Measurements from ENCODE around the gene SLCO2B1. TPM values are rescaled to one million over a fixed set of nuclear protein-coding genes. Genes with fewer than 3 reads are reported as not detected.

The SLCO2B1 gene
- total RNA-seq, 1 donor from 2014 or later, result not detected

DNA sequence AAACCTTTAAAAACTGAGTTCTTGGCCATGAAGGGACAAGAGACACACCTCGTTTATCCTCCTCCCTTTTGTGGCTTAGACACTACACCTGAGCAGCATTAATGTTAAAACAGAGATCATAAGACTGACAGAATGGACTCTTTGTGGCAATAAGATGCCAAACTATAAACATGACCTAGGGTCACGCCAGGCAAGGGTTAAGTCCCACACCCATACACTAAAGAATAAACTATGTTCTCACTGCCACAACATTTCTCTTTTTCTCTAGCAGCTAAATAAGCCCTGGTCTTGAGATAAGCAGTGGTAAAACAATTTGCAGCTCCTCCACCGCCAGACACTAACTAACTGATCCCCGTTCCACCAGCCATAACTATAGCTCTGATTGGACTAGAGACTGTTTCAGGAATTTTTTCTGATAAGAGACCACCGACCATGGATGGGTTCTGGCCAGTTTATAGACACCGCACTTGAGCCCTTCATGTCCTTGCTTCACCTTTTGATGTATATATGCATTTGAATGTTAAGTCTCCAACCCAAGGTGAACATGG is 4.9 kb upstream of the SLCO2B1 start:
- Mint-ChIP-seq H3K36me3 (no peaks in the 10 kb centered on the region), H3K4me3 (no peak overlapping the region), H3K27me3 (ENCODE audit: low read depth) (peaks cover 18% of the 10 kb centered on the region), H3K27ac (no peak overlapping the region), H3K4me1 (peaks cover 13% of the 10 kb centered on the region), H3K9me3 (no peaks in the 10 kb centered on the region)
- no peak for TF ChIP-seq CTCF (IDR thresholded peaks at IDR 0.05; ENCODE audit: unreplicated experiment)
- no peak for DNase-seq (ENCODE audit: low spot score in 2 of 2, unreplicated experiment in 2 of 2)

DNA sequence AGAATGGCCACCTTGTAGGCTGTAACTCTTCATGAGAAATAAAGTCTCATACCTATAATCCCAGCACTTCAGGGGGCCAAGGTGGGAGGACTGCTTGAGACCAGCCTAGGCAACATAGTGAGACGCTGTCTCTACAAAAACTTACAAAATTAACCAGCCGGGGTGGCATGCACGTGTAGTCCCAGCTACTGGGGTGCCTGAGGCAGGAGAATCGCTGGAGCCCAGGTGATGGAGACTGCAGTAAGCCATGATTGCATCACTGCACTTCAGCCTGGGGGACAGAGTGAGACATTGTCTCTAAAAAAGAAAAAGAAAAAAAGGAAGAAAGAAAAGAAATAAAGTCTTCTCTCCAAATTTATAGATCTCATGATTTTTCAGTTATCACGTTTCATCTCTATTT is 4.2 kb upstream of the SLCO2B1 start:
- no peak for TF ChIP-seq CTCF (IDR thresholded peaks at IDR 0.05; ENCODE audit: unreplicated experiment)
- H3K4me1 Mint-ChIP-seq, result peaks cover 13% of the 10 kb centered on the region
- DNase-seq (ENCODE audit: low spot score in 2 of 2, unreplicated experiment in 2 of 2), result no peak
- H3K27me3 Mint-ChIP-seq (ENCODE audit: low read depth), result peaks cover 13% of the 10 kb centered on the region
- H3K9me3 Mint-ChIP-seq, result no peaks in the 10 kb centered on the region
- H3K4me3 Mint-ChIP-seq, result no peak overlapping the region
- H3K27ac Mint-ChIP-seq, result no peak overlapping the region
- no peaks in the 10 kb centered on the region for H3K36me3 Mint-ChIP-seq

DNA sequence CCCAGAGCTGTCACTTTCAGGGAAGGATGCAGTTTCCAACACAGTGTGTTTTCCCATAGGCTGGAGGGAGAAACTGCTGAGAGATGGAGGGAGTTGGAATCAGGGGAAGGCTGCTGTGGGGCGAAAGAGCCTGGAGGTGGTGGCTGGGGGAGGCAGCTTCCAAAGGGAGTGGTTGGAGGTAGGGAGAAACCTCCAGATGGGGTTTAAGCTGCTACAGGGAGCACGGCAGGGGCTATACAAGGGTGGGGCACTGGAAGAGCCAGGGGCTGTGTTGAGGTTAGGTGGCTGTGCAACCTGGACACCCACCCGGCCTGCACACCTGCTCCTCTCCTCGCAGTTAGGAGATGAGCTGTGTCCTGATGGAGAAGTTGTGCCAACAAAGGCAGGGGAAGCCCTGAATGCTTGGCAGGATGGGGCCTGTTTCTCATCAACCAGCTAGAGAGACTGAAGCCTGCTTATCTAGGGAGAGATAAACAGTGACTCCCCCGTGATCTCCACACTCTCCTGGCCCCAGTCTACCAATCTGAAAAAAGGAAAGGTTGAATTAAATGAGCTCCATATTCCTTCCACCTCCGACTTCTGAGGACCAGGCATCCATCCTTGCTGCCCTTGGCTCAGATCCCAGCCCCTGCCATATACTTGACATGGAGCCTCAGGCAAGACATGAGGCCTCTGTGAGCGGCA is 3.6 kb upstream of the SLCO2B1 start:
- Mint-ChIP-seq H3K27ac (no peak overlapping the region), H3K4me1 (peaks cover 13% of the 10 kb centered on the region), H3K36me3 (no peaks in the 10 kb centered on the region), H3K4me3 (no peak overlapping the region), H3K27me3 (ENCODE audit: low read depth) (peaks cover 11% of the 10 kb centered on the region), H3K9me3 (no peaks in the 10 kb centered on the region)
- no peak for DNase-seq (ENCODE audit: low spot score in 2 of 2, unreplicated experiment in 2 of 2)
- TF ChIP-seq CTCF (IDR thresholded peaks at IDR 0.05; ENCODE audit: unreplicated experiment), result no peak

DNA sequence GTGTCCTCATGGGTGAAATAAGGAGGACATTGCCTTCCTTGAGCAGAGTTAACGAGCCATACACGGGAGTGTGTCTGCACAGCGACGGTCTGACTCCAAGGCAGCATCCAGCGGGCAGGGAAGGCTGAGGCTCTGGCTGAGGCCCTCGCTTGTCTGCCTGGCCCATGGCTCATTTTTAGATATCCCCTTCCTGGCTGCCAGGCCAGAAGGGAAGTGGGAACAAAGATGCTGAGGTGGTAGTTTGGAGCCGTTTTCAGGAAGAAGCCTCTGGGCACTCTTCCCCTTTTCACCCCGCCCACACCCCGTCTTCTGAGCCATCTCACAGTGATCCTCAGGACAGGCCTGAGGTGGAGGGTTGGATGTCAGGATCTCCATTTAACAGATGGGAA is 3.0 kb upstream of the SLCO2B1 start:
- DNase-seq (ENCODE audit: low spot score in 2 of 2, unreplicated experiment in 2 of 2), result no peak
- Mint-ChIP-seq H3K36me3 (no peaks in the 10 kb centered on the region), H3K27ac (no peak overlapping the region), H3K4me3 (no peak overlapping the region), H3K9me3 (no peaks in the 10 kb centered on the region), H3K27me3 (ENCODE audit: low read depth) (peaks cover 11% of the 10 kb centered on the region), H3K4me1 (peaks cover 11% of the 10 kb centered on the region)
- no peak for TF ChIP-seq CTCF (IDR thresholded peaks at IDR 0.05; ENCODE audit: unreplicated experiment)

DNA sequence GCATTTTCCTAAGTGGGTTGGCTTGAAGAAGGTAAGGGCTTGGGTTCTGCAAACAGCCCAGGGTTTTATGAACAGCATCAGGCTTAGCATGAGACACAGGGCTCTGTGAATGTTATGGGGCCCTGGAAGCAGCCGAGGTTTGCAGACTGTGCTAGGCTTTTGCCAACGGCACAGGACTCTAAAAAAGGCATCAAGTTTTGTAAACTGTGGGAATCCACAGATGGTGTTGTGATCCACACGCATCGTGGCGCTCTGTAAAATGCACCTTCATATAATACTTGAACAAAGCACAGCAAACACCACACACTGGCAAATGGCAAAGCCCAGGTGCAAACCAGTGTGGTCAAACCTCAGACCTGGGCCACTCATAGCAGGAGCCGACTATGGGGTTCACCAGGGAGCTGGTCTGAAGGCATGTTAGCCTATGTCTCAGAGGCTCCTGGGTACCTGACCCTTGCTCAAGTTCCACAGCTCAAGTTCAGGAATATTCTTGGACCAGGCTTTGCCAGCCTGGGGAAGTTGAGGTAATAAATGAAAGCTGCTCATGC is 2.4 kb upstream of the SLCO2B1 start:
- peaks cover 7% of the 10 kb centered on the region for H3K4me1 Mint-ChIP-seq
- H3K9me3 Mint-ChIP-seq, result no peaks in the 10 kb centered on the region
- H3K4me3 Mint-ChIP-seq, result no peak overlapping the region
- no peak for DNase-seq (ENCODE audit: low spot score in 2 of 2, unreplicated experiment in 2 of 2)
- H3K36me3 Mint-ChIP-seq, result no peaks in the 10 kb centered on the region
- H3K27me3 Mint-ChIP-seq (ENCODE audit: low read depth), result peaks cover 15% of the 10 kb centered on the region
- no peak for TF ChIP-seq CTCF (IDR thresholded peaks at IDR 0.05; ENCODE audit: unreplicated experiment)
- no peak overlapping the region for H3K27ac Mint-ChIP-seq

All from mesothelial cell of epicardium (in vitro differentiated cells).